C4-2B (cell line): Measurements from ENCODE around the gene CCHCR1.

Experiments used
- CTCF ChIP-seq: fragments of 450-650 bp; conservative IDR thresholded peaks from 2 replicates; pipeline ENCODE4 v1.5.1; 2017; ENCODE audit warnings: mild to moderate bottlenecking
- ZFX ChIP-seq: fragments of 450-650 bp; IDR thresholded peaks from 2 replicates; pipeline ENCODE4 v1.6.1; 2017

- TF ChIP-seq CTCF (no peak), ZFX (no peak)
These were observed 7.7 kb downstream of the CCHCR1 start for GRCh38 chr6:31149827-31150447.
